ENCODE measurements around the gene UTY. TPM values are rescaled to one million over a fixed set of nuclear protein-coding genes. Genes with fewer than 3 reads are reported as not detected.

UTY gene
- total and polyA plus RNA-seq, 10 of the 15 experiments (the other 5 are each of a cell fraction or from before 2014, with no cell fraction given), result 0.13 TPM; not detected in 9

GRCh38 chrY:13343307-13343946 lies 136.4 kb downstream of the UTY start:
- Histone ChIP-seq H3K79me2 (ENCODE audit: control insufficient read depth, insufficient read depth, low read length) (no peaks in the 10 kb centered on the region), H3K9me3 (replicated peaks; ENCODE audit: control insufficient read depth, insufficient read depth, low read length) (no peaks in the 10 kb centered on the region), H3K4me1 (ENCODE audit: control insufficient read depth, insufficient read depth, low read length) (no peaks in the 10 kb centered on the region), H3K4me2 (ENCODE audit: control insufficient read depth, insufficient read depth) (no peak overlapping the region), H3K9ac (ENCODE audit: control insufficient read depth, insufficient read depth, low read length) (no peak overlapping the region), H3K27me3 (replicated peaks in 1 of 2; ENCODE audit: control insufficient read depth in 2 of 2, insufficient read depth in 2 of 2, low read length in 1 of 2) (no peaks in the 10 kb centered on the region), H3K27ac (ENCODE audit: control insufficient read depth, insufficient read depth) (no peak overlapping the region), H2AFZ (ENCODE audit: control insufficient read depth, low read depth, low read length) (no peak overlapping the region), H4K20me1 (ENCODE audit: control insufficient read depth, insufficient read depth) (no peaks in the 10 kb centered on the region), H3K4me3 (no peak overlapping the region), H3K36me3 (ENCODE audit: control insufficient read depth in 2 of 2, insufficient read depth in 2 of 2, low read length in 1 of 2) (no peaks in the 10 kb centered on the region)
- FAIRE-seq (no peak), DNase-seq (ENCODE audit: low read depth, low spot score) (no peak), ATAC-seq (no peak)
- intact Hi-C loops (cut with micrococcal nuclease; ENCODE audit: unreplicated experiment) (no loop called here), in situ Hi-C loops (cut with MboI) (no loop called here)
- WGBS (ENCODE audit: insufficient coverage, insufficient replicate concordance, low lambda C conversion rate, missing lambda C conversion rate), result no CpG with 5 or more reads among the region's 8 CpGs
- ChIA-PET RAD21 (ENCODE audit: unreplicated experiment) (no interaction called here), POLR2A (no interaction called here), CTCF (no interaction called here), SMC1A (ENCODE audit: uncharacterized antibody, unreplicated experiment) (no interaction called here)
- TF ChIP-seq IRF3 (IDR thresholded peaks at IDR 0.05), result no peak
- TF ChIP-seq SIN3A (IDR thresholded peaks at IDR 0.05; ENCODE audit: low read depth, low read length), result no peak
- no peak for TF ChIP-seq NR2F1 (conservative IDR thresholded peaks at IDR 0.05)
- no peak for TF ChIP-seq NRF1 (conservative IDR thresholded peaks at IDR 0.05; ENCODE audit: low read depth, low read length)
- no peak for TF ChIP-seq ZNF274 (IDR thresholded peaks at IDR 0.05; ENCODE audit: insufficient read depth, insufficient read length)
- no peak for TF ChIP-seq YY1 (IDR thresholded peaks at IDR 0.05; ENCODE audit: low read depth, low read length)
- no peak for TF ChIP-seq ZSCAN29 (IDR thresholded peaks at IDR 0.05)
- TF ChIP-seq SMAD1 (IDR thresholded peaks at IDR 0.05; ENCODE audit: low read depth, partially characterized antibody), result no peak
- TF ChIP-seq ESRRA (IDR thresholded peaks at IDR 0.05; ENCODE audit: low read length), result no peak
- no peak for TF ChIP-seq MYC (IDR thresholded peaks at IDR 0.05; ENCODE audit: insufficient read depth, insufficient read length, insufficient replicate concordance, low read length, severe bottlenecking)
- TF ChIP-seq HCFC1 (IDR thresholded peaks at IDR 0.05; ENCODE audit: low read length), result no peak
- no peak for TF ChIP-seq ZBED1 (IDR thresholded peaks at IDR 0.05; ENCODE audit: borderline replicate concordance)
- TF ChIP-seq PBX3 (IDR thresholded peaks at IDR 0.05; ENCODE audit: insufficient replicate concordance, low read depth, low read length), result no peak
- no peak for TF ChIP-seq STAT3 (IDR thresholded peaks at IDR 0.05; ENCODE audit: low read depth, low read length)
- no peak for TF ChIP-seq SMARCA5 (IDR thresholded peaks at IDR 0.05)
- no peak for TF ChIP-seq FOXM1 (IDR thresholded peaks at IDR 0.05; ENCODE audit: low read depth, low read length)
- TF ChIP-seq HDAC6 (IDR thresholded peaks at IDR 0.05; ENCODE audit: unreplicated experiment), result no peak
- TF ChIP-seq ZBTB33 (IDR thresholded peaks at IDR 0.05), result no peak
- BruUV-seq (replicated peaks), result no TSS peak
